ENCODE measurements around the gene PWP1. TPM values are rescaled to one million over a fixed set of nuclear protein-coding genes. Genes with fewer than 3 reads are reported as not detected.

PWP1 gene
- total and polyA plus RNA-seq, 9 of the 15 experiments (the other 6 are each of a cell fraction or from before 2014, with no cell fraction given), result 61.6 to 401 (median 111) TPM

DNA sequence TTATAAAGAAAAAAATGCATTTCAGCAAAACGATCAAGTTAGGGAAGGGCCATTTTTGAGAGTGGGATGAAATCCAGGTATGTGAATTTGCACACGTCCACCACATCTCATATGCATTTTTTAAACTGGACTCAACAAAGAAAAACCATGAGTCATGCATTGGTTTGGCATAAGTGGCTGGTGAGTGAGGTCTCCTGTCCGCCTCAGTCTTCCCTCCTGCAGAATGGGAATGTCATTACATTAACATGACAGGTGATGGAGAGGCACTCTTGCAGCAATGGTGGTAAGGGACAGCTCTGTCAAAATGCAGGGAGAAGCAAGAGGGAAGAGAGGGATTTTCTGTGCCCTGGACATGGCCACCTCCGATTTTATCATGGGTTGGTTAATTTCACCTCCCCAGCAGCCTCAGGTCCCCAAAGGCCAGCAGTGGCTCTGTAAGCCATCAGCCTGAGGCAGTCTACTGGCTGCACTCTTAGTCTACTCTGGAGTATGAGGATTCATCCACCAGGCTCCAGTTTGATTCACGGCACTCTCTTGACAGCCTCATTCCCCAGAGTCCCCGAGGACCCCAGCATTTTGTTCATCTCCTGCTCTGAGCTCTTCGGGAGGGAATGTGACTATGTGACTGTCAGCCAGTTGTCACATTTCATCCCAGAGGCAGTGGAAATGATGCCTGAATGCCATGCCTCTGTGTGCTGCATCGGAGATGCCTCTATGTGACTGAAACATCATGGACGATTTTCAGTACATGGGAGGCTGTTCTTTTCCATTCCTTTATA, 17.1 kb upstream of the PWP1 start:
- no TSS peak for BruUV-seq (replicated peaks)
- no peaks in the 10 kb centered on the region for H3K36me3 ChIP-seq (ENCODE audit: control insufficient read depth, insufficient read depth, low read length)
- no peaks in the 10 kb centered on the region for H3K9me1 ChIP-seq (ENCODE audit: control insufficient read depth, insufficient read depth, low read length)
- DNase-seq (ENCODE audit: extremely low read depth in 1 of 4, low spot score in 3 of 4) (no peak), FAIRE-seq (no peak), ATAC-seq (no peak)
- WGBS (ENCODE audit: insufficient coverage, low coverage, missing lambda C conversion rate), result 2% methylated on average over 9 of the region's 9 CpGs
- H2AFZ ChIP-seq (ENCODE audit: low read depth, low read length), result no peak overlapping the region
- H3K4me1 ChIP-seq (replicated peaks in 1 of 2; ENCODE audit: control insufficient read depth in 2 of 2, insufficient read depth in 2 of 2, low read length in 2 of 2), result no peaks in the 10 kb centered on the region
- POLR2A ChIA-PET, result interaction anchor here (1.2 kb wide), 1 partner anchor 14 kb away, joined by 3 read pairs; no protein-coding TSS in a partner anchor
- no peaks in the 10 kb centered on the region for H3K79me2 ChIP-seq (ENCODE audit: control insufficient read depth, insufficient read depth, low read length)
- in situ Hi-C loops (cut with MboI), result no loop called here
- H3K4me2 ChIP-seq (ENCODE audit: insufficient read depth, low read length), result no peak overlapping the region
- TF ChIP-seq BCOR (IDR thresholded peaks at IDR 0.05) (peak; percentile 51; the same call in 1 of the 2 replicates), RBM25 (IDR thresholded peaks at IDR 0.05; ENCODE audit: low read depth, low read length, severe bottlenecking) (peak; percentile 89), ZNF239 (CRISPR knock-in tag; IDR thresholded peaks at IDR 0.05) (no peak)
- H3K9me3 ChIP-seq (replicated peaks; ENCODE audit: control insufficient read depth, insufficient read depth, low read depth, low read length), result no peaks in the 10 kb centered on the region
- no peak overlapping the region for H3K27ac ChIP-seq (ENCODE audit: extremely low read depth, low read depth, low read length)
- H3K4me3 ChIP-seq, result no peak overlapping the region
- intact Hi-C loops (cut with micrococcal nuclease), result no loop called here
- peaks cover 30 to 44% of the 10 kb centered on the region in 2 experiments for H3K27me3 ChIP-seq (ENCODE audit: control insufficient read depth in 2 of 2, insufficient read depth in 2 of 2, low read length in 2 of 2)
- H3K9ac ChIP-seq (ENCODE audit: insufficient read depth in 1 of 2, low read depth in 2 of 2, low read length in 2 of 2), result no peak overlapping the region
- CTCF ChIA-PET (ENCODE audit: low intra/inter-chr PET ratio), result no interaction called here
- H4K20me1 ChIP-seq (replicated peaks; ENCODE audit: control insufficient read depth, insufficient read depth, low read length), result 0 out of 2 replicates have a peak, but pooled peaks cover 3% of the 10 kb centered on the region

DNA sequence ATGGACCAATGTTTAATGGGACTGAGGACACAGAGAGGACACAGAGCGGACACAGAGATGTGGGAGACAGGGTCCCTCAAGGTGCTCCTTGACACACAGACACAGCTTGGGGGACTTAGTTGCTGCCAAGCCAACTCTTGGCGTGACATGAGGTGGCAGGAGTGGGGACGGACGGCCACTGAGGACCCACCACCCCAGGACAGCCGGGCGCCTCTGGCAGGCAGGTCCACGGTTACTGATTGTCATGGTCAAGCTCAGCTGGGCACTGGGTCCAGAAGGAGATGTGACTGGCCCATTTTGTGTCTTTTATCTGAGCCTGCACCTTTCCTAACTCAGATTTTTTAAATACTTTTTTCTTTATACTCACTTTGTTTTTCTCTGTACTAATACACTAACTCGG, 15.7 kb upstream of the PWP1 start:
- Histone ChIP-seq H3K27me3 (ENCODE audit: control insufficient read depth in 2 of 2, insufficient read depth in 2 of 2, low read length in 2 of 2) (peaks cover 29 to 39% of the 10 kb centered on the region in 2 experiments), H3K4me3 (no peak overlapping the region), H3K27ac (ENCODE audit: extremely low read depth, low read depth, low read length) (no peak overlapping the region), H3K79me2 (ENCODE audit: control insufficient read depth, insufficient read depth, low read length) (no peaks in the 10 kb centered on the region), H3K9ac (ENCODE audit: insufficient read depth in 1 of 2, low read depth in 2 of 2, low read length in 2 of 2) (no peak overlapping the region), H3K9me3 (replicated peaks; ENCODE audit: control insufficient read depth, insufficient read depth, low read depth, low read length) (no peaks in the 10 kb centered on the region), H3K4me2 (ENCODE audit: insufficient read depth, low read length) (no peak overlapping the region), H3K9me1 (ENCODE audit: control insufficient read depth, insufficient read depth, low read length) (no peaks in the 10 kb centered on the region), H2AFZ (ENCODE audit: low read depth, low read length) (no peak overlapping the region), H4K20me1 (replicated peaks; ENCODE audit: control insufficient read depth, insufficient read depth, low read length) (no peaks in the 10 kb centered on the region), H3K4me1 (replicated peaks in 1 of 2; ENCODE audit: control insufficient read depth in 2 of 2, insufficient read depth in 2 of 2, low read length in 2 of 2) (no peaks in the 10 kb centered on the region), H3K36me3 (ENCODE audit: control insufficient read depth, insufficient read depth, low read length) (no peaks in the 10 kb centered on the region)
- ATAC-seq (no peak), DNase-seq (ENCODE audit: extremely low read depth in 1 of 4, low spot score in 3 of 4) (no peak), FAIRE-seq (no peak)
- intact Hi-C loops (cut with micrococcal nuclease) (loop anchor here (10.0 kb wide), 1 partner anchor 245 kb away; no protein-coding TSS in a partner anchor), in situ Hi-C loops (cut with MboI) (no loop called here)
- ChIA-PET POLR2A (interaction anchor here (0.6 kb wide), 1 partner anchor 642 kb away, joined by 3 read pairs; no protein-coding TSS in a partner anchor), CTCF (ENCODE audit: low intra/inter-chr PET ratio) (no interaction called here)
- 2% methylated on average over 8 of the region's 8 CpGs for WGBS (ENCODE audit: insufficient coverage, low coverage, missing lambda C conversion rate)
- BruUV-seq (replicated peaks), result no TSS peak
- no peak for TF ChIP-seq SIN3B (IDR thresholded peaks at IDR 0.05; ENCODE audit: low read depth)
- no peak for TF ChIP-seq PRMT5 (CRISPR knock-in tag; IDR thresholded peaks at IDR 0.05)
- no peak for TF ChIP-seq ARID1B (IDR thresholded peaks at IDR 0.05)
- TF ChIP-seq, protein P1, sequence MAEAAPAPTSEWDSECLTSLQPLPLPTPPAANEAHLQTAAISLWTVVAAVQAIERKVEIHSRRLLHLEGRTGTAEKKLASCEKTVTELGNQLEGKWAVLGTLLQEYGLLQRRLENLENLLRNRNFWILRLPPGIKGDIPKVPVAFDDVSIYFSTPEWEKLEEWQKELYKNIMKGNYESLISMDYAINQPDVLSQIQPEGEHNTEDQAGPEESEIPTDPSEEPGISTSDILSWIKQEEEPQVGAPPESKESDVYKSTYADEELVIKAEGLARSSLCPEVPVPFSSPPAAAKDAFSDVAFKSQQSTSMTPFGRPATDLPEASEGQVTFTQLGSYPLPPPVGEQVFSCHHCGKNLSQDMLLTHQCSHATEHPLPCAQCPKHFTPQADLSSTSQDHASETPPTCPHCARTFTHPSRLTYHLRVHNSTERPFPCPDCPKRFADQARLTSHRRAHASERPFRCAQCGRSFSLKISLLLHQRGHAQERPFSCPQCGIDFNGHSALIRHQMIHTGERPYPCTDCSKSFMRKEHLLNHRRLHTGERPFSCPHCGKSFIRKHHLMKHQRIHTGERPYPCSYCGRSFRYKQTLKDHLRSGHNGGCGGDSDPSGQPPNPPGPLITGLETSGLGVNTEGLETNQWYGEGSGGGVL (CRISPR knock-in tag; IDR thresholded peaks at IDR 0.05), result no peak
- no peak for TF ChIP-seq PML (IDR thresholded peaks at IDR 0.05; ENCODE audit: low read length)
- TF ChIP-seq SRSF1 (IDR thresholded peaks at IDR 0.05; ENCODE audit: low read depth, low read length), result no peak
- TF ChIP-seq GABPB1 (CRISPR knock-in tag; IDR thresholded peaks at IDR 0.05), result no peak
- no peak for TF ChIP-seq KDM1A (IDR thresholded peaks at IDR 0.05)
- no peak for TF ChIP-seq ESRRB (CRISPR knock-in tag; IDR thresholded peaks at IDR 0.05; ENCODE audit: borderline replicate concordance)
- TF ChIP-seq NFATC3 (IDR thresholded peaks at IDR 0.05), result no peak
